Thyroid gland (tissue), 4 donors: ENCODE measurements around the gene EXOSC1.

Experiments used
- CTCF ChIP-seq, 6 experiments: fragments of 200-600 bp in 3 of 6; fragments of 450-650 bp in 3 of 6; sonication (generic) in 3 of 6; IDR thresholded peaks; one replicate each; pipeline ENCODE4 v1.5.1; 2016 to 2019; ENCODE audit warnings: antibody characterized with exemption in 6 of 6, mild to moderate bottlenecking in 2 of 6, inconsistent platforms in 1 of 6, moderate library complexity in 1 of 6
- POLR2A ChIP-seq, 2 donors: fragments of 450-650 bp; IDR thresholded peaks; one replicate each; pipeline ENCODE4 v1.6.1; 2017; ENCODE audit warnings: antibody characterized with exemption in 2 of 2, mild to moderate bottlenecking in 2 of 2, moderate library complexity in 1 of 2

- TF ChIP-seq POLR2A (IDR thresholded peaks at IDR 0.05), result no peak
- no peak for TF ChIP-seq CTCF (IDR thresholded peaks at IDR 0.05)
These were observed 18.4 kb upstream of the EXOSC1 start for GRCh38 chr10:97464226-97464625.
